ENCODE data around the gene NUAK2.

NUAK2 gene

GRCh38 chr1:205303247-205303888 is 18.2 kb downstream of the NUAK2 start:
- CTCF ChIA-PET: interaction anchor here (0.6 to 3.6 kb wide), 5 partner anchors 17 to 148 kb away, joined by 3 to 18 read pairs (median 3); no protein-coding TSS in a partner anchor

DNA sequence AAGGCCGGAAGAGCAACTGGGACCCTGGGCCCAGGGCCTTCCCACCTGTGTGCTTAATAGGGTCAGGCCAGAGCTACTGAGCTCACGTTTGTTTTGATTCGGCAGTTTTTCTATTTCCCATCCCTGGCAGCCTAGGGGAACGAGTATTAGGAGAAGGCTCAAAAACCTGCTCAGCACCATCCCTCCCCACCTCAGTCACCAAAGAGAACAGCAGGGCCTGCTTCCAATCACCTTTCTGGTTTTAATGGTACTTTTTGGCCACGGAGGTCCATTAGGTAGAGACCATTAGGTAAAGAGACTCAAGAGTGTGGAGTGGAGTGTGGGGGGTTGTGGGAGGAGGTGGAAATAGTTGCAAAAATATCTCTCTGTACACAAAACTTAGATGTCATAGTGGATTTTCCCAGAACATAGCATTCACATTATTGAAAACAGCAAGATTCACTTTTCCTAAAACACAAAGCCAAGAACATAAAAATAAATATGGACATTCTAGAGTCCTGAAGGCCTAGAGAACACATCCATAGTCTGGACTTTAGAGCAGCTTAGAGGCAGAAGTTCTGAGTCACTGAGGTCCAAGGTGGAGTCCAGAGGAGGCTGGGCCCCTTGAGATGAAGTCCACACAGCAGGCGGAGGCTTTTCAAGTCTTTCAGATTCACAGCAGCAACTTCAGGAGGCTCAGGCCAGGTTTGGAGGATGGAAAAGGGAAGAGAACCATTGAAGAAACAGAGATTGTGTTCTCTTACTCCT is 19.5 kb downstream of the NUAK2 start:
- Histone ChIP-seq H3K27ac (ENCODE audit: extremely low read depth, low read depth, low read length) (no peak overlapping the region), H3K4me1 (ENCODE audit: control insufficient read depth, insufficient read depth, low read length) (peaks cover 7% of the 10 kb centered on the region), H3K9me3 (ENCODE audit: control insufficient read depth, insufficient read depth, low read depth, low read length) (no peaks in the 10 kb centered on the region), H3K4me3 (ENCODE audit: low read depth, low read length) (no peak overlapping the region), H3K36me3 (ENCODE audit: control insufficient read depth in 2 of 2, insufficient read depth in 1 of 2, low read length in 2 of 2) (peaks cover 0 to 35% of the 10 kb centered on the region in 2 experiments; a peak in 2 of 3 replicates)
- TF ChIP-seq ZNF530 (tag by site-specific recombination; IDR thresholded peaks at IDR 0.05; ENCODE audit: low read depth) (no peak), ZNF707 (tag by site-specific recombination; IDR thresholded peaks at IDR 0.05) (no peak), PATZ1 (tag by site-specific recombination; IDR thresholded peaks at IDR 0.05) (no peak), TSHZ1 (tag by site-specific recombination; IDR thresholded peaks at IDR 0.05; ENCODE audit: borderline replicate concordance) (no peak), ZNF302 (tag by site-specific recombination; IDR thresholded peaks at IDR 0.05; ENCODE audit: low read depth) (no peak), ZNF549 (tag by site-specific recombination; IDR thresholded peaks at IDR 0.05) (no peak), ZSCAN16 (tag by site-specific recombination; IDR thresholded peaks at IDR 0.05) (no peak), ZNF239 (tag by site-specific recombination; IDR thresholded peaks at IDR 0.05) (no peak), BCL11A (tag by site-specific recombination; IDR thresholded peaks at IDR 0.05; ENCODE audit: low read depth) (no peak)
- TF ChIP-seq, protein P1, sequence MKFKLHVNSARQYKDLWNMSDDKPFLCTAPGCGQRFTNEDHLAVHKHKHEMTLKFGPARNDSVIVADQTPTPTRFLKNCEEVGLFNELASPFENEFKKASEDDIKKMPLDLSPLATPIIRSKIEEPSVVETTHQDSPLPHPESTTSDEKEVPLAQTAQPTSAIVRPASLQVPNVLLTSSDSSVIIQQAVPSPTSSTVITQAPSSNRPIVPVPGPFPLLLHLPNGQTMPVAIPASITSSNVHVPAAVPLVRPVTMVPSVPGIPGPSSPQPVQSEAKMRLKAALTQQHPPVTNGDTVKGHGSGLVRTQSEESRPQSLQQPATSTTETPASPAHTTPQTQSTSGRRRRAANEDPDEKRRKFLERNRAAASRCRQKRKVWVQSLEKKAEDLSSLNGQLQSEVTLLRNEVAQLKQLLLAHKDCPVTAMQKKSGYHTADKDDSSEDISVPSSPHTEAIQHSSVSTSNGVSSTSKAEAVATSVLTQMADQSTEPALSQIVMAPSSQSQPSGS (tag by site-specific recombination; IDR thresholded peaks at IDR 0.05; ENCODE audit: low read depth): no peak
- TF ChIP-seq, protein P2, sequence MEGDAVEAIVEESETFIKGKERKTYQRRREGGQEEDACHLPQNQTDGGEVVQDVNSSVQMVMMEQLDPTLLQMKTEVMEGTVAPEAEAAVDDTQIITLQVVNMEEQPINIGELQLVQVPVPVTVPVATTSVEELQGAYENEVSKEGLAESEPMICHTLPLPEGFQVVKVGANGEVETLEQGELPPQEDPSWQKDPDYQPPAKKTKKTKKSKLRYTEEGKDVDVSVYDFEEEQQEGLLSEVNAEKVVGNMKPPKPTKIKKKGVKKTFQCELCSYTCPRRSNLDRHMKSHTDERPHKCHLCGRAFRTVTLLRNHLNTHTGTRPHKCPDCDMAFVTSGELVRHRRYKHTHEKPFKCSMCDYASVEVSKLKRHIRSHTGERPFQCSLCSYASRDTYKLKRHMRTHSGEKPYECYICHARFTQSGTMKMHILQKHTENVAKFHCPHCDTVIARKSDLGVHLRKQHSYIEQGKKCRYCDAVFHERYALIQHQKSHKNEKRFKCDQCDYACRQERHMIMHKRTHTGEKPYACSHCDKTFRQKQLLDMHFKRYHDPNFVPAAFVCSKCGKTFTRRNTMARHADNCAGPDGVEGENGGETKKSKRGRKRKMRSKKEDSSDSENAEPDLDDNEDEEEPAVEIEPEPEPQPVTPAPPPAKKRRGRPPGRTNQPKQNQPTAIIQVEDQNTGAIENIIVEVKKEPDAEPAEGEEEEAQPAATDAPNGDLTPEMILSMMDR (tag by site-specific recombination; IDR thresholded peaks at IDR 0.05): no peak
- ChIA-PET POLR2A (interaction anchor here (0.6 to 1.9 kb wide), 6 partner anchors 14 to 29 kb away, joined by 3 to 10 read pairs (median 6); partner anchors contain the start of gene NUAK2), CTCF (interaction anchor here (0.7 to 3.6 kb wide), 5 partner anchors 16 to 46 kb away, joined by 3 to 18 read pairs (median 4); no protein-coding TSS in a partner anchor)

More at GRCh38 chr1:205303247-205303888, 18.2 kb downstream of the NUAK2 start:
- H3K4me3 ChIP-seq (ENCODE audit: low read depth, low read length): no peak overlapping the region
- H3K4me1 ChIP-seq (ENCODE audit: control insufficient read depth, insufficient read depth, low read length): peaks cover 7% of the 10 kb centered on the region
- no peaks in the 10 kb centered on the region for H3K9me3 ChIP-seq (ENCODE audit: control insufficient read depth, insufficient read depth, low read depth, low read length)
- POLR2A ChIA-PET: no interaction called here
- no peak overlapping the region for H3K27ac ChIP-seq (ENCODE audit: extremely low read depth, low read depth, low read length)
- TF ChIP-seq ZNF133 (tag by site-specific recombination; IDR thresholded peaks at IDR 0.05): no peak
- no peak for TF ChIP-seq ZNF214 (tag by site-specific recombination; IDR thresholded peaks at IDR 0.05; ENCODE audit: borderline replicate concordance)
- no peak for TF ChIP-seq OVOL3 (tag by site-specific recombination; IDR thresholded peaks at IDR 0.05)
- no peak for TF ChIP-seq ZNF324 (tag by site-specific recombination; IDR thresholded peaks at IDR 0.05)
- no peak for TF ChIP-seq ZNF416 (tag by site-specific recombination; IDR thresholded peaks at IDR 0.05)
- no peak for TF ChIP-seq ZNF658 (tag by site-specific recombination; IDR thresholded peaks at IDR 0.05)
- TF ChIP-seq ZNF654 (tag by site-specific recombination; IDR thresholded peaks at IDR 0.05; ENCODE audit: low read depth): no peak
- TF ChIP-seq SP3 (tag by site-specific recombination; IDR thresholded peaks at IDR 0.05): no peak
- TF ChIP-seq HOXA7 (CRISPR knock-in tag; IDR thresholded peaks at IDR 0.05; ENCODE audit: borderline replicate concordance): no peak
- TF ChIP-seq ZNF792 (tag by site-specific recombination; IDR thresholded peaks at IDR 0.05): no peak
- TF ChIP-seq, protein P3, sequence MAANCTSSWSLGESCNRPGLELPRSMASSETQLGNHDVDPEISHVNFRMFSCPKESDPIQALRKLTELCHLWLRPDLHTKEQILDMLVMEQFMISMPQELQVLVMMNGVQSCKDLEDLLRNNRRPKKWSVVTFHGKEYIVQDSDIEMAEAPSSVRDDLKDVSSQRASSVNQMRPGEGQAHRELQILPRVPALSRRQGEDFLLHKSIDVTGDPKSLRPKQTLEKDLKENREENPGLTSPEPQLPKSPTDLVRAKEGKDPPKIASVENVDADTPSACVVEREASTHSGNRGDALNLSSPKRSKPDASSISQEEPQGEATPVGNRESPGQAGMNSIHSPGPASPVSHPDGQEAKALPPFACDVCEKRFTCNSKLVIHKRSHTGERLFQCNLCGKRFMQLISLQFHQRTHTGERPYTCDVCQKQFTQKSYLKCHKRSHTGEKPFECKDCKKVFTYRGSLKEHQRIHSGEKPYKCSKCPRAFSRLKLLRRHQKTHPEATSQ (tag by site-specific recombination; IDR thresholded peaks at IDR 0.05): no peak
- TF ChIP-seq ZBTB26 (tag by site-specific recombination; optimal IDR thresholded peaks at IDR 0.05): no peak
- TF ChIP-seq ZBTB21 (tag by site-specific recombination; IDR thresholded peaks at IDR 0.05): no peak
- peaks cover 0 to 48% of the 10 kb centered on the region in 2 experiments; a peak in 2 of 3 replicates for H3K36me3 ChIP-seq (ENCODE audit: control insufficient read depth in 2 of 2, insufficient read depth in 1 of 2, low read length in 2 of 2)
